ENCODE measurements around the gene CAMTA1. TPM values are rescaled to one million over a fixed set of nuclear protein-coding genes. Genes with fewer than 3 reads are reported as not detected.

Gene CAMTA1
- total RNA-seq, 1 donor from 2014 or later, result 99.0 TPM

DNA sequence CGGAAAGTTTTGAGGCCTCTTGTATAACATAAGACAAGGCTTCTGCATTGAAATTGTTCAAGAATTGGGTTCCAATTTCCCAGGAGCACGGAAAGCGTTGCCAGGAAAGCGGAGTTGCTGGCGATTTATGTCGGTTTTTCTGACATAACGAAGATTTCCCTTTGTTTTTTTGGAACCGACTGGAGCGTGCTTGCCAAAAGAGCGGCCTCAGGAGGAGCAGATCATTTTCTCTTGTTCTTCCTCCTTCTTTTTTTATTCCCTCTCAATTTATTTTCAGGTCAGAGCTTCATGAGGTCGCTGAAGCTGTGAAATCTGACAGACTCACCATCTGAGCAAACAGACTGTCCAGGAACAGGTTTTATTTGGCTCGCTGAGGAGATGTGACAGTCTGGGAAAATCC, 275.5 kb downstream of the CAMTA1 start:
- Mint-ChIP-seq H3K27me3 (peaks cover 36% of the 10 kb centered on the region), H3K27ac (no peak overlapping the region), H3K36me3 (ENCODE audit: insufficient read depth) (no peaks in the 10 kb centered on the region), H3K4me3 (ENCODE audit: low read depth) (no peak overlapping the region), H3K9me3 (ENCODE audit: low read depth) (no peaks in the 10 kb centered on the region), H3K4me1 (ENCODE audit: low read depth) (no peaks in the 10 kb centered on the region)
- DNase-seq (ENCODE audit: low spot score, unreplicated experiment), result no peak
- TF ChIP-seq, protein P1, sequence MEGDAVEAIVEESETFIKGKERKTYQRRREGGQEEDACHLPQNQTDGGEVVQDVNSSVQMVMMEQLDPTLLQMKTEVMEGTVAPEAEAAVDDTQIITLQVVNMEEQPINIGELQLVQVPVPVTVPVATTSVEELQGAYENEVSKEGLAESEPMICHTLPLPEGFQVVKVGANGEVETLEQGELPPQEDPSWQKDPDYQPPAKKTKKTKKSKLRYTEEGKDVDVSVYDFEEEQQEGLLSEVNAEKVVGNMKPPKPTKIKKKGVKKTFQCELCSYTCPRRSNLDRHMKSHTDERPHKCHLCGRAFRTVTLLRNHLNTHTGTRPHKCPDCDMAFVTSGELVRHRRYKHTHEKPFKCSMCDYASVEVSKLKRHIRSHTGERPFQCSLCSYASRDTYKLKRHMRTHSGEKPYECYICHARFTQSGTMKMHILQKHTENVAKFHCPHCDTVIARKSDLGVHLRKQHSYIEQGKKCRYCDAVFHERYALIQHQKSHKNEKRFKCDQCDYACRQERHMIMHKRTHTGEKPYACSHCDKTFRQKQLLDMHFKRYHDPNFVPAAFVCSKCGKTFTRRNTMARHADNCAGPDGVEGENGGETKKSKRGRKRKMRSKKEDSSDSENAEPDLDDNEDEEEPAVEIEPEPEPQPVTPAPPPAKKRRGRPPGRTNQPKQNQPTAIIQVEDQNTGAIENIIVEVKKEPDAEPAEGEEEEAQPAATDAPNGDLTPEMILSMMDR (IDR thresholded peaks at IDR 0.05; ENCODE audit: unreplicated experiment), result no peak

GRCh38 chr1:7062346-7063061, 277.2 kb downstream of the CAMTA1 start:
- no peak for DNase-seq (ENCODE audit: low spot score, unreplicated experiment)
- no peaks in the 10 kb centered on the region for H3K36me3 Mint-ChIP-seq (ENCODE audit: insufficient read depth)
- H3K9me3 Mint-ChIP-seq (ENCODE audit: low read depth), result no peaks in the 10 kb centered on the region
- H3K4me3 Mint-ChIP-seq (ENCODE audit: low read depth), result no peak overlapping the region
- H3K27me3 Mint-ChIP-seq, result peaks cover 46% of the 10 kb centered on the region
- no peaks in the 10 kb centered on the region for H3K4me1 Mint-ChIP-seq (ENCODE audit: low read depth)
- TF ChIP-seq, protein P1 (IDR thresholded peaks at IDR 0.05; ENCODE audit: unreplicated experiment), result no peak
- H3K27ac Mint-ChIP-seq, result no peak overlapping the region

GRCh38 chr1:7063981-7064380, 278.7 kb downstream of the CAMTA1 start:
- no peak for DNase-seq (ENCODE audit: low spot score, unreplicated experiment)
- Mint-ChIP-seq H3K27ac (no peak overlapping the region), H3K27me3 (peaks cover 54% of the 10 kb centered on the region), H3K4me3 (ENCODE audit: low read depth) (no peak overlapping the region), H3K9me3 (ENCODE audit: low read depth) (no peaks in the 10 kb centered on the region), H3K36me3 (ENCODE audit: insufficient read depth) (no peaks in the 10 kb centered on the region), H3K4me1 (ENCODE audit: low read depth) (no peaks in the 10 kb centered on the region)
- TF ChIP-seq, protein P1 (IDR thresholded peaks at IDR 0.05; ENCODE audit: unreplicated experiment), result no peak

GRCh38 chr1:7068552-7068951, 283.3 kb downstream of the CAMTA1 start:
- peaks cover 70% of the 10 kb centered on the region for H3K27me3 Mint-ChIP-seq
- no peak overlapping the region for H3K27ac Mint-ChIP-seq
- H3K4me3 Mint-ChIP-seq (ENCODE audit: low read depth), result no peak overlapping the region
- peaks cover 5% of the 10 kb centered on the region for H3K4me1 Mint-ChIP-seq (ENCODE audit: low read depth)
- DNase-seq (ENCODE audit: low spot score, unreplicated experiment), result no peak
- TF ChIP-seq, protein P1 (IDR thresholded peaks at IDR 0.05; ENCODE audit: unreplicated experiment), result no peak
- H3K36me3 Mint-ChIP-seq (ENCODE audit: insufficient read depth), result no peaks in the 10 kb centered on the region
- no peaks in the 10 kb centered on the region for H3K9me3 Mint-ChIP-seq (ENCODE audit: low read depth)

GRCh38 chr1:7069931-7070330, 284.7 kb downstream of the CAMTA1 start:
- TF ChIP-seq, protein P1 (IDR thresholded peaks at IDR 0.05; ENCODE audit: unreplicated experiment), result no peak
- Mint-ChIP-seq H3K27me3 (peaks cover 68% of the 10 kb centered on the region), H3K36me3 (ENCODE audit: insufficient read depth) (no peaks in the 10 kb centered on the region), H3K27ac (no peak overlapping the region), H3K9me3 (ENCODE audit: low read depth) (no peaks in the 10 kb centered on the region), H3K4me1 (ENCODE audit: low read depth) (peaks cover 5% of the 10 kb centered on the region), H3K4me3 (ENCODE audit: low read depth) (peak overlapping the region; percentile 40)
- no peak for DNase-seq (ENCODE audit: low spot score, unreplicated experiment)

Data from progenitor cell of endocrine pancreas (in vitro differentiated cells).